Right atrium auricular region (tissue), 2 donors: ENCODE data around the gene SUN5. TPM values are rescaled to one million over a fixed set of nuclear protein-coding genes. Genes with fewer than 3 reads are reported as not detected.

Source experiments
- DNase-seq: peaks from one replicate; pipeline ENCODE4 v3.0.0-alpha.2; 2019; ENCODE audit warnings: low spot score
- H3K27ac ChIP-seq, 2 donors: fragments of 200-600 bp; sonication (generic); 1 replicate in 1 of 2; 2 replicates in 1 of 2; pipeline ENCODE4 v1.5.1; 2016 to 2019
- H3K27me3 ChIP-seq, 2 donors: fragments of 200-600 bp; sonication (generic); one replicate each; pipeline versions ENCODE4 v1.5.1 to v1.6.0; 2017 to 2019
- H3K36me3 ChIP-seq: fragments of 200-600 bp; sonication (generic); one replicate; pipeline ENCODE4 v1.5.1; 2016
- H3K4me1 ChIP-seq, 2 donors: fragments of 200-600 bp; sonication (generic); one replicate each; pipeline versions ENCODE4 v1.5.1 to v1.6.0; 2017 to 2019
- H3K4me3 ChIP-seq, 2 donors: fragments of 200-600 bp; sonication (generic); 1 replicate in 1 of 2; 2 replicates in 1 of 2; pipeline ENCODE4 v1.5.1; 2017 to 2019; ENCODE audit warnings: mild to moderate bottlenecking in 1 of 2, moderate library complexity in 1 of 2
- H3K9me3 ChIP-seq, 2 donors: fragments of 200-600 bp; sonication (generic); one replicate each; pipeline ENCODE4 v1.5.1; 2019
- CTCF ChIP-seq, 2 donors: fragments of 200-600 bp; sonication (generic); IDR thresholded peaks; one replicate each; pipeline ENCODE4 v1.5.1; 2019; ENCODE audit warnings: antibody characterized with exemption in 2 of 2
- total RNA-seq, 2 donors: library from RNA; depleted of rRNA; stranded (reverse); fragments of >200 nt; gene quantifications; one replicate each; pipeline ENCODE4 v1.1.0, GENCODE V29; 2016

The SUN5 gene
- total RNA-seq, 2 donors from 2014 or later: not detected

DNA sequence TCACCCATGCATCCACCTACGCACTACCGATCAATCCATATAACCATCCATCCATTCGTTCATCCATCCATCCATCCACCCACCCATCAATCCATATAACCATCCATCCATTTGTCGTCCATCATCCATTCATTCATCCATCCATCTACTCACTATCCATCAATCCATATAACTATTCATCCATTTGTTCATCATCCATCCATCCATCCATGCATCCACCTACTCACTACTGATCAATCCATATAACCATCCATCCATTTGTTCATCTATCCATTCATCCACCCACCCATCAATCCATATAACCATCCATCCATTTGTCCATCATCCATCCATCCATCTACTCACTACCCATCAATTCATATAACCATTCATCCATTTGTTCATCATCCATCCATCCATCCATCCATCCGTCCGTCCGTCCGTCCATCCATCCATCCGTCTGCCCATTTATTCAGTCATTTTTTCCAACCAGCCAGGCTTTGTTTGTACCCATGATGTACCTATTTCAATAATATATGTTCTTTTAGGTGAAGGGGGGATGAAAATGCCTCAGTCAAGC, 21.2 kb upstream of the SUN5 start:
- TF ChIP-seq CTCF (IDR thresholded peaks at IDR 0.05): no peak
- no peaks in the 10 kb centered on the region for H3K4me1 ChIP-seq
- H3K27ac ChIP-seq: no peak overlapping the region
- H3K9me3 ChIP-seq: no peaks in the 10 kb centered on the region
- no peaks in the 10 kb centered on the region for H3K27me3 ChIP-seq
- DNase-seq: no peak
- H3K36me3 ChIP-seq: no peaks in the 10 kb centered on the region
- H3K4me3 ChIP-seq: no peak overlapping the region

GRCh38 chr20:33024609-33025317, 20.5 kb upstream of the SUN5 start:
- DNase-seq: no peak
- no peak for TF ChIP-seq CTCF (IDR thresholded peaks at IDR 0.05)
- H3K36me3 ChIP-seq: no peaks in the 10 kb centered on the region
- no peaks in the 10 kb centered on the region for H3K27me3 ChIP-seq
- H3K4me3 ChIP-seq: no peak overlapping the region
- no peaks in the 10 kb centered on the region for H3K9me3 ChIP-seq
- no peaks in the 10 kb centered on the region for H3K4me1 ChIP-seq
- H3K27ac ChIP-seq: no peak overlapping the region

DNA sequence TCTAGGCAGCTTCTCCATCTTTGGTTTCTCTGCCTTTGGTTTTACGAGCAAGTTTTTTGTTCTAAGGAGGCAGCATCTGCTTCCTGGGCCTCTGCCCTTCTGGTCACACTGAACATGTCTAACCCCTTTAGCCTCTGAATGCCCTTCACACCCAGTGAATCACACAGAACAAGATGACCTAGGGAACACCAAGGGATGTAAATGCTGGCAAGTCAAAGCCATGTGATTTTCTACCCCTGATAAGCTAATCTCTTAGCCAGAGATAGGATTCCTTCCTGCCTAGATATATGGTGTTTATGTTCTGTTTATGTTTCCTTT, 20.0 kb upstream of the SUN5 start:
- no peak overlapping the region for H3K4me3 ChIP-seq
- no peaks in the 10 kb centered on the region for H3K36me3 ChIP-seq
- no peaks in the 10 kb centered on the region for H3K9me3 ChIP-seq
- no peak for DNase-seq
- H3K27ac ChIP-seq: no peak overlapping the region
- no peak for TF ChIP-seq CTCF (IDR thresholded peaks at IDR 0.05)
- H3K27me3 ChIP-seq: no peaks in the 10 kb centered on the region
- no peaks in the 10 kb centered on the region for H3K4me1 ChIP-seq

DNA sequence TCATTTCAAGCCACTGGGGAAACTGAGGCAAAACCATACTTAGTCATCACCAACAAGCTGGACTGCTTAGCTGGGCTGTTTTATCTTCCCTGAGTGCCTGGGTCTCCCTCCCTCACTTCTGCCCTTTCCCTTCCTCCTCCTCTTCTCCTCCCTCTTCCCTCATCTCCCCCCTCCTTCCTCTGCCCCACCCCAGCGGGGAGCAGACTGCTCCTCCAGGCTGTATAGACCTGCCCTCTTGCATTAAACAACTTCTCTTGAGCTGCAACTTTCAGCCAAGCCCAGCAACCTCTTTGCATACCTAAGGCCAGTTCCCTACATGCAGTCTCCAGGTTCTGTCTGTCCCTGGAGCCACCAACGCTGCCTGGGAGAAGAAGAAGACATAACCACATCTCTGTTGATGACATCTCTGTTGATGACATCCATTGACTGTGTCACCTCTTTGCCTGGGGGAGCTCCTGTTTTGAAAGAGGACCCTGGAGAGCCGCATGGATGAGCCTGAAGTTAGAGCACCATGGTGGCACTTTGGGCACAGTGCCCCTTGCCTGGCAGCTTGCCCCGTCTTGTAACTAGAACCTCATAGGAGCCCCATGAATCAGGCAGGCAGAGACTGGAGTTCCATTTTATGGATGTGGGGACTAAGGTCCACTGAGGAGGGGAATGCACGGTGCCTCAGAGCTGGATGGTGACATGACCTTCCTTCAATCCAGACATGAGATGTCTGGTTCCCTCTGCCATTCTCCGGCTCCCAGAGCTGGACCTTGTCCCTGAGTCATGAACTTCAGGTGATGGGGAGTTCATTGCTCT, 19.4 kb upstream of the SUN5 start:
- H3K4me3 ChIP-seq: no peak overlapping the region
- no peak for DNase-seq
- H3K27ac ChIP-seq: no peak overlapping the region
- H3K27me3 ChIP-seq: no peaks in the 10 kb centered on the region
- TF ChIP-seq CTCF (IDR thresholded peaks at IDR 0.05): no peak
- H3K4me1 ChIP-seq: no peaks in the 10 kb centered on the region
- no peaks in the 10 kb centered on the region for H3K36me3 ChIP-seq
- H3K9me3 ChIP-seq: no peaks in the 10 kb centered on the region

DNA sequence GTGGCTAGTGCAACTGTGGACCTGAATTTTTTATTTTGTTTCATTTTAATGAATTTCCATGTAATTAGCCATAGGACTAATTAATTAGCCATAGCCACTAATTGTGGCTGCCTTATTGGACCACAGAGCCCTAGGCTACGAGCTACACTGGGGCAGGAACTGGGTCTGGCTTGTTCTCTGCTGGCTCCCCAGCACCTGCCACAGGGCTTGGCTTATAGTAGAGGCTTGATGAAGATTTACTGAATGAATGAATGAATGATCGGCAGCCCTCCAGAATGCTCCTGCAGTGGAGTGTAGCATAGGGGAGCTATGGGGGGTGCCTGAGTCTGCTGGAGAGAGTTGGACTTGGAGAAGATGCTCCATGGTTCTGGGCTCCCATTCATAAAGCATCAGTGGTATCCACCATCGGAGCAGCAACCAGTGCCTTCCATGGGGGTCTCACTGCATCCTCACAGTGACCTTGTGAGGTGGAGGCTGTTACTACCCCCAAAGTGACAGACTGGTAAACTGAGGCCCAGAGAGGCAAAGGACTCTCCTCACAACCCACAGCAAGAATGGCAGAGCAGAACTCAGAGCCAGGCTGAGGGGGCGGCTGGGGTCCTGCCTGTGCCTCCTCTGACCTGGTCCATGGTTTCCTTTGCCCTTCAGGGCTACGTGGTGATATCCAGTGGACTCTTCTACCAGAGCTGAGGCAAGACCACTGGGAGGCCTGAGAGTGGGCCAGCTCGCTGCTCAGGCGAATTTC, 18.6 kb upstream of the SUN5 start:
- no peak overlapping the region for H3K27ac ChIP-seq
- no peak for TF ChIP-seq CTCF (IDR thresholded peaks at IDR 0.05)
- no peaks in the 10 kb centered on the region for H3K36me3 ChIP-seq
- no peak overlapping the region for H3K4me3 ChIP-seq
- H3K4me1 ChIP-seq: no peaks in the 10 kb centered on the region
- no peaks in the 10 kb centered on the region for H3K9me3 ChIP-seq
- no peaks in the 10 kb centered on the region for H3K27me3 ChIP-seq
- DNase-seq: no peak
